SK-N-MC (cell line): Measurements from ENCODE around the gene RAB17.

ENCODE experiments used
- EZH2 ChIP-seq: fragments of 200-600 bp; sonication (generic); IDR thresholded peaks from one replicate; pipeline ENCODE4 v1.6.1; 2017; ENCODE audit warnings: antibody characterized with exemption
- POLR2AphosphoS5 ChIP-seq: IDR thresholded peaks from 2 replicates; pipeline ENCODE4 v1.6.1; 2012; ENCODE audit warnings: mild to moderate bottlenecking, low read depth, low read length, borderline replicate concordance

GRCh38 chr2:237561221-237561620 is 29.3 kb downstream of the RAB17 start:
- TF ChIP-seq EZH2, result no peak
- no peak for TF ChIP-seq POLR2AphosphoS5
